Neutrophil (primary cell): ENCODE measurements around the gene SPRR3.
"Not testable (repeated sequence)": the region's sequence is repeated elsewhere in the genome, so short reads cannot be mapped to it uniquely, and the experiment has no call there.

ENCODE experiments used
- H3K27ac ChIP-seq: fragments of 200-600 bp; sonication (generic); 2 replicates; pipeline ENCODE4 v1.5.1; 2016; ENCODE audit warnings: mild to moderate bottlenecking, moderate library complexity
- H3K27me3 ChIP-seq: fragments of 200-600 bp; sonication (generic); 2 replicates; pipeline ENCODE4 v1.6.0; 2016; ENCODE audit warnings: mild to moderate bottlenecking
- H3K36me3 ChIP-seq: fragments of 200-600 bp; sonication (generic); 2 replicates; pipeline ENCODE4 v1.5.1; 2017
- H3K4me1 ChIP-seq, 2 experiments: fragments of 200-600 bp in 1 of 2; sonication (generic) in 1 of 2; 1 replicate in 1 of 2; 2 replicates in 1 of 2; pipeline versions ENCODE4 v1.5.1 to v1.6.1; 2013 to 2016; ENCODE audit warnings: low read depth in 1 of 2, low read length in 1 of 2, mild to moderate bottlenecking in 1 of 2, moderate library complexity in 1 of 2; ENCODE audit not compliant: control insufficient read depth in 1 of 2, insufficient read depth in 1 of 2
- H3K4me3 ChIP-seq, 2 experiments: fragments of 200-600 bp in 1 of 2; sonication (generic) in 1 of 2; 1 replicate in 1 of 2; 2 replicates in 1 of 2; pipeline ENCODE4 v1.5.1; 2013 to 2016; ENCODE audit warnings: low read depth in 1 of 2, low read length in 1 of 2, mild to moderate bottlenecking in 1 of 2, moderate library complexity in 1 of 2
- H3K9me3 ChIP-seq: fragments of 200-600 bp; sonication (generic); 2 replicates; pipeline ENCODE4 v1.5.1; 2016
- CTCF ChIP-seq: fragments of 200-600 bp; sonication (generic); IDR thresholded peaks from 2 replicates; pipeline ENCODE4 v1.5.1; 2016; ENCODE audit warnings: antibody characterized with exemption

The SPRR3 gene

GRCh38 chr1:152996633-152997400 lies 4.7 kb upstream of the SPRR3 start:
- Histone ChIP-seq H3K4me3 (no peak overlapping the region), H3K9me3 (no peaks in the 10 kb centered on the region), H3K4me1 (no peaks in the 10 kb centered on the region), H3K36me3 (no peaks in the 10 kb centered on the region), H3K27me3 (peaks cover 21% of the 10 kb centered on the region), H3K27ac (no peak overlapping the region)
- no peak for TF ChIP-seq CTCF

DNA sequence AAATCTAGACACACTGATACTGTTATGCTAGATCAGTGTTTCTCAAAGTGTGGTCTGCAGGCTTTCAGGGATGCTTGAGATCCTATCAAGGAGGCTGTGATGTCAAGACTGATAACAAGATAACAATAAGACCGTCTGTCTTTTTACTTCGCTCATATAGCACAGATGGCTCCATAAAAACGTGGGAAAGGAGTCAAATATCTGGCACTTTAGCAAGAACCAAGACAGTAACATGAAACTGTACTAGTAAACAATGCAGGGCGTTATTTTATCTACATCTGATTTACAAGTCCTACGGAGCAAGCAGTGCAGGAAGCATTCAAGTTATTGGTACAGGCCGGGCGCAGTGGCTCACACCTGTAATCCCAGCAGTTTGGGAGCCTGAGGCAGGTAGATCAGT lies 3.6 kb upstream of the SPRR3 start:
- peaks cover 21% of the 10 kb centered on the region for H3K27me3 ChIP-seq
- H3K27ac ChIP-seq = no peak overlapping the region
- H3K9me3 ChIP-seq = no peaks in the 10 kb centered on the region
- H3K4me1 ChIP-seq = no peaks in the 10 kb centered on the region
- H3K36me3 ChIP-seq = no peaks in the 10 kb centered on the region
- TF ChIP-seq CTCF = no peak
- H3K4me3 ChIP-seq = no peak overlapping the region

- no peak for TF ChIP-seq CTCF
- Histone ChIP-seq H3K36me3 (no peaks in the 10 kb centered on the region), H3K4me3 (no peak overlapping the region)
Observed at GRCh38 chr1:152998476-152998875, 3.1 kb upstream of the SPRR3 start.

GRCh38 chr1:152999818-153000217 lies 1.7 kb upstream of the SPRR3 start:
- Histone ChIP-seq H3K4me3 (no peak overlapping the region), H3K36me3 (no peaks in the 10 kb centered on the region), H3K27me3 (peaks cover 19% of the 10 kb centered on the region), H3K4me1 (no peaks in the 10 kb centered on the region), H3K27ac (no peak overlapping the region), H3K9me3 (no peaks in the 10 kb centered on the region)
- TF ChIP-seq CTCF = no peak

More at GRCh38 chr1:152998476-152998875, 3.1 kb upstream of the SPRR3 start:
- Histone ChIP-seq H3K9me3 (no peaks in the 10 kb centered on the region), H3K27me3 (peaks cover 19% of the 10 kb centered on the region), H3K27ac (no peak overlapping the region), H3K4me1 (no peaks in the 10 kb centered on the region)

GRCh38 chr1:153000294-153000693 lies 1.3 kb upstream of the SPRR3 start:
- Histone ChIP-seq H3K27me3 (peaks cover 19% of the 10 kb centered on the region), H3K27ac (no peak overlapping the region), H3K36me3 (no peaks in the 10 kb centered on the region), H3K4me3 (no peak overlapping the region), H3K9me3 (no peaks in the 10 kb centered on the region), H3K4me1 (no peaks in the 10 kb centered on the region)
- no peak for TF ChIP-seq CTCF

GRCh38 chr1:153011235-153011758 lies 9.7 kb downstream of the SPRR3 start:
- not testable (repeated sequence) for H3K4me3 ChIP-seq, H3K9me3 ChIP-seq, H3K27ac ChIP-seq, H3K4me1 ChIP-seq, H3K27me3 ChIP-seq, H3K36me3 ChIP-seq

DNA sequence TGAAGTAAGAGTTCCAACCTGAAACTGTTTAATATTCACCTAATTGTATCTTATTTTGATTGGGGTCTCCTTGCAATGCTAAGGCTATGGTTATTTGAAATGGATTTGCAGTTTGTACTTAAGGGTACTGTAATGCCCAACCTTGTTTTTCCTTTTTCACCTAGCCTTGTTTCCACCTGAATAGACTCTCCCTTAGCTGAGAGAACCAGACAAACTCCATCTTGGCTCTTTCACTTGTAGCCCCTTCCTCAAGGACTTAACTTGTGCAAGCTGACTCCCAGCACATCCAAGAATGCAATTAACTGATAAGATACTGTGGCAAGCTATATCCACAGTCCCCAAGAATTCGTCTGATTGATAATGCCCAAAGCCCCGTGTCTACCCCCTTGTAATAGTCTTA lies 20.3 kb downstream of the SPRR3 start:
- H3K36me3 ChIP-seq, H3K9me3 ChIP-seq, H3K27ac ChIP-seq, H3K4me1 ChIP-seq, H3K4me3 ChIP-seq: not testable (repeated sequence)
- H3K27me3 ChIP-seq = peaks cover 20% of the 10 kb centered on the region

GRCh38 chr1:153022340-153022739 lies 20.8 kb downstream of the SPRR3 start:
- not testable (repeated sequence) for H3K4me3 ChIP-seq, H3K4me1 ChIP-seq, H3K9me3 ChIP-seq, H3K36me3 ChIP-seq, H3K27ac ChIP-seq
- H3K27me3 ChIP-seq = peaks cover 20% of the 10 kb centered on the region
